ENCODE results near the gene FBXL7. TPM values are rescaled to one million over a fixed set of nuclear protein-coding genes. Genes with fewer than 3 reads are reported as not detected.

The FBXL7 gene
- total and polyA plus RNA-seq, 9 of the 15 experiments (the other 6 are each of a cell fraction or from before 2014, with no cell fraction given), result 0.04 to 0.08 TPM; not detected in 7

GRCh38 chr5:15786326-15786725 lies 286.3 kb downstream of the FBXL7 start (continued):
- TF ChIP-seq HINFP (tag; conservative IDR thresholded peaks at IDR 0.05; ENCODE audit: low read depth), result no peak

GRCh38 chr5:15786884-15787283 lies 286.9 kb downstream of the FBXL7 start:
- Histone ChIP-seq H3K27ac (ENCODE audit: extremely low read depth, low read depth, low read length) (no peak overlapping the region), H3K9me1 (ENCODE audit: control insufficient read depth, insufficient read depth, low read length) (no peaks in the 10 kb centered on the region), H3K27me3 (ENCODE audit: control insufficient read depth in 2 of 2, insufficient read depth in 2 of 2, low read length in 2 of 2) (no peaks in the 10 kb centered on the region), H4K20me1 (replicated peaks; ENCODE audit: control insufficient read depth, insufficient read depth, low read length) (no peaks in the 10 kb centered on the region), H3K4me3 (no peak overlapping the region), H3K4me2 (ENCODE audit: insufficient read depth, low read length) (no peak overlapping the region), H3K36me3 (ENCODE audit: control insufficient read depth, insufficient read depth, low read length) (no peaks in the 10 kb centered on the region), H3K79me2 (ENCODE audit: control insufficient read depth, insufficient read depth, low read length) (no peaks in the 10 kb centered on the region), H3K9ac (ENCODE audit: insufficient read depth in 1 of 2, low read depth in 2 of 2, low read length in 2 of 2) (no peak overlapping the region), H2AFZ (ENCODE audit: low read depth, low read length) (no peak overlapping the region), H3K4me1 (replicated peaks in 1 of 2; ENCODE audit: control insufficient read depth in 2 of 2, insufficient read depth in 2 of 2, low read length in 2 of 2) (no peaks in the 10 kb centered on the region), H3K9me3 (replicated peaks; ENCODE audit: control insufficient read depth, insufficient read depth, low read depth, low read length) (no peaks in the 10 kb centered on the region)
- no TSS peak for BruUV-seq (replicated peaks)
- WGBS (ENCODE audit: insufficient coverage, low coverage, missing lambda C conversion rate), result 4% methylated on average over 5 of the region's 5 CpGs
- POLR2A ChIA-PET, result no interaction called here
- DNase-seq (ENCODE audit: extremely low read depth in 1 of 4, low spot score in 3 of 4), result no peak
- CTCF ChIA-PET (ENCODE audit: low intra/inter-chr PET ratio), result no interaction called here
- FAIRE-seq, result no peak
- intact Hi-C loops (cut with micrococcal nuclease) (no loop called here), in situ Hi-C loops (cut with MboI) (no loop called here)
- no peak for ATAC-seq
- TF ChIP-seq GABPB1 (CRISPR knock-in tag; IDR thresholded peaks at IDR 0.05) (no peak), ARID1B (IDR thresholded peaks at IDR 0.05) (no peak), SMAD4 (CRISPR knock-in tag; conservative IDR thresholded peaks at IDR 0.05) (no peak), PRMT5 (CRISPR knock-in tag; IDR thresholded peaks at IDR 0.05) (no peak), SOX6 (IDR thresholded peaks at IDR 0.05) (no peak), MBD1 (CRISPR knock-in tag; IDR thresholded peaks at IDR 0.05) (no peak), IRF1 (CRISPR knock-in tag; IDR thresholded peaks at IDR 0.05; ENCODE audit: borderline replicate concordance) (no peak)
- TF ChIP-seq, protein P1, sequence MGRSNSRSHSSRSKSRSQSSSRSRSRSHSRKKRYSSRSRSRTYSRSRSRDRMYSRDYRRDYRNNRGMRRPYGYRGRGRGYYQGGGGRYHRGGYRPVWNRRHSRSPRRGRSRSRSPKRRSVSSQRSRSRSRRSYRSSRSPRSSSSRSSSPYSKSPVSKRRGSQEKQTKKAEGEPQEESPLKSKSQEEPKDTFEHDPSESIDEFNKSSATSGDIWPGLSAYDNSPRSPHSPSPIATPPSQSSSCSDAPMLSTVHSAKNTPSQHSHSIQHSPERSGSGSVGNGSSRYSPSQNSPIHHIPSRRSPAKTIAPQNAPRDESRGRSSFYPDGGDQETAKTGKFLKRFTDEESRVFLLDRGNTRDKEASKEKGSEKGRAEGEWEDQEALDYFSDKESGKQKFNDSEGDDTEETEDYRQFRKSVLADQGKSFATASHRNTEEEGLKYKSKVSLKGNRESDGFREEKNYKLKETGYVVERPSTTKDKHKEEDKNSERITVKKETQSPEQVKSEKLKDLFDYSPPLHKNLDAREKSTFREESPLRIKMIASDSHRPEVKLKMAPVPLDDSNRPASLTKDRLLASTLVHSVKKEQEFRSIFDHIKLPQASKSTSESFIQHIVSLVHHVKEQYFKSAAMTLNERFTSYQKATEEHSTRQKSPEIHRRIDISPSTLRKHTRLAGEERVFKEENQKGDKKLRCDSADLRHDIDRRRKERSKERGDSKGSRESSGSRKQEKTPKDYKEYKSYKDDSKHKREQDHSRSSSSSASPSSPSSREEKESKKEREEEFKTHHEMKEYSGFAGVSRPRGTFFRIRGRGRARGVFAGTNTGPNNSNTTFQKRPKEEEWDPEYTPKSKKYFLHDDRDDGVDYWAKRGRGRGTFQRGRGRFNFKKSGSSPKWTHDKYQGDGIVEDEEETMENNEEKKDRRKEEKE (IDR thresholded peaks at IDR 0.05; ENCODE audit: borderline replicate concordance in 1 of 2, control insufficient read depth in 1 of 2, low read depth in 2 of 2, low read length in 1 of 2), result no peak
- TF ChIP-seq, protein P2, sequence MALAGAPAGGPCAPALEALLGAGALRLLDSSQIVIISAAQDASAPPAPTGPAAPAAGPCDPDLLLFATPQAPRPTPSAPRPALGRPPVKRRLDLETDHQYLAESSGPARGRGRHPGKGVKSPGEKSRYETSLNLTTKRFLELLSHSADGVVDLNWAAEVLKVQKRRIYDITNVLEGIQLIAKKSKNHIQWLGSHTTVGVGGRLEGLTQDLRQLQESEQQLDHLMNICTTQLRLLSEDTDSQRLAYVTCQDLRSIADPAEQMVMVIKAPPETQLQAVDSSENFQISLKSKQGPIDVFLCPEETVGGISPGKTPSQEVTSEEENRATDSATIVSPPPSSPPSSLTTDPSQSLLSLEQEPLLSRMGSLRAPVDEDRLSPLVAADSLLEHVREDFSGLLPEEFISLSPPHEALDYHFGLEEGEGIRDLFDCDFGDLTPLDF (CRISPR knock-in tag; IDR thresholded peaks at IDR 0.05), result no peak
- TF ChIP-seq, protein P3, sequence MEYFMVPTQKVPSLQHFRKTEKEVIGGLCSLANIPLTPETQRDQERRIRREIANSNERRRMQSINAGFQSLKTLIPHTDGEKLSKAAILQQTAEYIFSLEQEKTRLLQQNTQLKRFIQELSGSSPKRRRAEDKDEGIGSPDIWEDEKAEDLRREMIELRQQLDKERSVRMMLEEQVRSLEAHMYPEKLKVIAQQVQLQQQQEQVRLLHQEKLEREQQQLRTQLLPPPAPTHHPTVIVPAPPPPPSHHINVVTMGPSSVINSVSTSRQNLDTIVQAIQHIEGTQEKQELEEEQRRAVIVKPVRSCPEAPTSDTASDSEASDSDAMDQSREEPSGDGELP (CRISPR knock-in tag; IDR thresholded peaks at IDR 0.05; ENCODE audit: borderline replicate concordance), result no peak

Measured in K562 (cell line).